AG09309 (cell line): ENCODE results near the gene OLFM1.

Source experiments
- DNase-seq: peaks from one replicate; pipeline ENCODE4 v3.0.0-alpha.2; 2010; ENCODE audit warnings: low read depth
- H3K4me3 ChIP-seq: 2 replicates; pipeline ENCODE4 v1.5.1; 2011; ENCODE audit warnings: mild to moderate bottlenecking, low read depth, low read length, moderate library complexity; ENCODE audit not compliant: control insufficient read depth
- TF ChIP-seq, protein P1 (sequence below): IDR thresholded peaks from 2 replicates; pipeline ENCODE4 v1.5.1; 2011; ENCODE audit warnings: mild to moderate bottlenecking, low read depth, low read length, inconsistent platforms; ENCODE audit not compliant: insufficient read depth, control insufficient read depth; ENCODE audit errors: missing control alignments

The OLFM1 gene

DNA sequence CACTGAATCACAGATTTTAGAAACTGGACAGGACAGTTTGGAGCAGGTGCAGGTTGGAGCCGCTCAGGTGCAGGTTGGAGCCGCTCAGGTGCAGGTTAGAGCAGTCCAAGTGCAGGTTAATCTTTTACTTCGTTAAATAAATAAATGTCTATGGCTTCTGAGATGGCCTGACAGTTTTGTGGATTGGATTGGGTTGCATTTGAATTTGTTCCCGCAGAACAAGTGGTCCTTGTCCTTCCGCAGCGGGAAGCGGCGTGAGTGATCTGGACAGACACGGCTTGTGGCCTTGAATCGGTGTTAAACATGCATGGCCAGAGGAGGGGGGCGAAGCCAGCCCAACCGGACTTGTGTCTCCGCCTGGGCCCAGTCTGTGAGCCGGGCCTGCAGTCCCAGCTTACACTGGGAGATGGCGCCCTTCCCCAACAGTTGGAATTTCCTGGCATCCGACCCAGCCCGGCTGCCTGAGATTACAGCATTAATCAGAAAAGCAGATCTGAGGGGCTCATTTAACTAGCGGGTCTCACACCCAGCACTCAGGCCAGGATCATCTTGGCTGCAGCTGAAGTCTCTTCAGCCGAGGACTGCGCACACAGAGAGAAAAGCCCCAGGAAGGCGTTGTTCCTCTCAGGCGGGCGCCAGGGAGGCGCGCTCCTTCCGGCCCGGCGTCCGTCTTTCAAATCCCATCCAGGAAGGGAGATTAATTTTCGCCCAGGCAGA, 1.5 kb upstream of the OLFM1 start:
- H3K4me3 ChIP-seq, result peak overlapping the region; percentile 21
- TF ChIP-seq, protein P1, sequence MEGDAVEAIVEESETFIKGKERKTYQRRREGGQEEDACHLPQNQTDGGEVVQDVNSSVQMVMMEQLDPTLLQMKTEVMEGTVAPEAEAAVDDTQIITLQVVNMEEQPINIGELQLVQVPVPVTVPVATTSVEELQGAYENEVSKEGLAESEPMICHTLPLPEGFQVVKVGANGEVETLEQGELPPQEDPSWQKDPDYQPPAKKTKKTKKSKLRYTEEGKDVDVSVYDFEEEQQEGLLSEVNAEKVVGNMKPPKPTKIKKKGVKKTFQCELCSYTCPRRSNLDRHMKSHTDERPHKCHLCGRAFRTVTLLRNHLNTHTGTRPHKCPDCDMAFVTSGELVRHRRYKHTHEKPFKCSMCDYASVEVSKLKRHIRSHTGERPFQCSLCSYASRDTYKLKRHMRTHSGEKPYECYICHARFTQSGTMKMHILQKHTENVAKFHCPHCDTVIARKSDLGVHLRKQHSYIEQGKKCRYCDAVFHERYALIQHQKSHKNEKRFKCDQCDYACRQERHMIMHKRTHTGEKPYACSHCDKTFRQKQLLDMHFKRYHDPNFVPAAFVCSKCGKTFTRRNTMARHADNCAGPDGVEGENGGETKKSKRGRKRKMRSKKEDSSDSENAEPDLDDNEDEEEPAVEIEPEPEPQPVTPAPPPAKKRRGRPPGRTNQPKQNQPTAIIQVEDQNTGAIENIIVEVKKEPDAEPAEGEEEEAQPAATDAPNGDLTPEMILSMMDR, result peak; percentile 90
- DNase-seq, result no peak

DNA sequence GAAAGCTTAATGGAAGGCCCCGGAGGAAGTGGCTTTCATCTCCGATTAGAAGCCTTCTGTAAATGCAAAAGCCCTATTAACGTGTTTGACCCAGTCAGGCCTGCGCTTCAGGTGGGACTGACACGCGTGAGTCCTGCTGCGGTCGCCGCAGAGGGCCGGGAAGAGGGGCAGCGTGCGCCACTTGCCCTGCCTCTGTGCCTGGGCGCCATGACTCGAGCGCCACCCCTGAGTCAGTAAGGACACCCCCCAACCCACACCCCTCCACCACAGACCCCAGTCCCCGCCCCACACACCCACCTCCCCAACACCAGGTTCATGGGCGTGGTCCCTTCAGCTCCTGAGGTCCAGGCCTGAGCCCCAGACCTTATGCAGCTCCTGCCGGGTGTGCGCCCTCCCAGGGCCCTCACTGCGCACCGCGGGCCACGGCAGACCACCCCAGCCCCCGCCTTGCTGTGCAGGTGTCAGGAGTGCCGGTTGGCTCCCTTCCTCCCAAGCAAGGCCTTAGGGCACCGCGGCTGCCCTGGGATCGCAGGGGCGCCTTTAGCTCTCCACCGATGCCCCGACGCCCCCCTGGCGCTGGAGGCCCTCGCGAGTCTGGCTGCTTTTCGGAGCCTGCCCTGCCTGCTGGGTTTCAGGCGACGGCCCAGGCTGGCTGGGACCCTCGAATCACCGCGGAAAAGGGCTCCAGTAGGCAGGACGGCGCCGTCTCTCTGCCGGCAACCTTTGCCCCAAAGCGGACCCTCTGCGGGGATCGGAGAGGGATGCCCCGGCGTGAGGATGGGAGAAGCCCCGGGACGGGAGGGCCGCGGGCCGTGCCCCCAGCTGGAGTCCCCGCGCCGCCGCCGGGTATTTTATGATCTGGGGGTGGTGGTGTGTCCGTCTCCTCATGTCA, 625 bp upstream of the OLFM1 start:
- H3K4me3 ChIP-seq, result no peak overlapping the region; the same call in 1 of the 2 replicates
- DNase-seq, result no peak
- TF ChIP-seq, protein P1, result no peak

DNA sequence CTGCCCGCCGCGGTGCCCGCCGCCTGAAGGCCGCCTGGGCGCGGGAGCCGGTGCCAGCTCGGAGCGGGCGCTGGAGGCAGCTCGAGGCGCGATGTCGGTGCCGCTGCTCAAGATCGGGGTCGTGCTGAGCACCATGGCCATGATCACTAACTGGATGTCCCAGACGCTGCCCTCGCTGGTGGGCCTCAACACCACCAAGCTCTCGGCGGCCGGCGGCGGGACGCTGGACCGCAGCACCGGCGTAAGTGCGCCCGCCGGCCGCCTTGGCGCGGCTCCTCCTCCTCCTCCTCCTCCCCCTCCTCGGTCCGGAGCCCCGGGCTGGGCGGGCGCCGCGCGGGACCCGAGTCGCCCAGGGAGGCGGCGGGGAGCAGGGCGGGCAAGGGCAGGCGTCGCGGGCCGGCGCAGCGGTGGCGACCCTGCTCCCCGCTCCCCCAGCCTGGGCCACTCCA, 455 bp downstream of the OLFM1 start:
- H3K4me3 ChIP-seq, result no peak overlapping the region
- no peak for DNase-seq
- TF ChIP-seq, protein P1, result no peak

- TF ChIP-seq, protein P1, result no peak
- H3K4me3 ChIP-seq, result no peak overlapping the region
- DNase-seq, result no peak
These were observed 995 bp downstream of the OLFM1 start for GRCh38 chr9:135088348-135088978.

GRCh38 chr9:135088979-135089847, 1.7 kb downstream of the OLFM1 start:
- TF ChIP-seq, protein P1, result no peak
- H3K4me3 ChIP-seq, result no peak overlapping the region
- DNase-seq, result no peak

DNA sequence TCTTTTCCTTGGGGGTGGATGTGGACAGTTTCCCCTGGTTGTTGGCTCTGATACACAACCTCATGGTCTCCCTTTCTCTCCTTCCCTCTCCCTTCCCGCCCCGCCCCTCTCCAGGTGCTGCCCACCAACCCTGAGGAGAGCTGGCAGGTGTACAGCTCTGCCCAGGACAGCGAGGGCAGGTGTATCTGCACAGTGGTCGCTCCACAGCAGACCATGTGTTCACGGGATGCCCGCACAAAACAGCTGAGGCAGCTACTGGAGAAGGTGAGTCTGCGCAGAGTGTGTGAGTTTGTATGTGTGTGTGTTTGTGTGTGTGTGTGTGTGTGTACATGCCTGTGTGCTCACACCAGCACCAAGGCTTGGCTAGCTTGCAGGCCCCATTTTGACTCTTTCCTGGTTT, 2.6 kb downstream of the OLFM1 start:
- TF ChIP-seq, protein P1, result no peak
- H3K4me3 ChIP-seq, result no peak overlapping the region
- DNase-seq, result no peak
